GM12878 (cell line): ENCODE results near the gene MCFD2. TPM values are rescaled to one million over a fixed set of nuclear protein-coding genes. Genes with fewer than 3 reads are reported as not detected.

ENCODE experiments used
- ATAC-seq: fragments of 200-7000 bp; cut with Tn5 transposase; 3 replicates; pipeline ENCODE4 v1.9.1; 2020; ENCODE audit warnings: mild to moderate bottlenecking, moderate library complexity
- BruUV-seq: library from RNA; stranded (reverse); fragments of 400-500 nt; replicated peaks from 2 replicates; lab custom pipeline; 2021; lab: Mats Ljungman, UMichigan
- CTCF ChIA-PET: fragments of 300-600 bp; sonication (Branson Sonifier 250); formaldehyde crosslinking; extraction: SDS; loops from one replicate; lab custom pipeline; 2021; ENCODE audit warnings: inconsistent platforms; lab: Yijun Ruan, JAX
- POLR2A ChIA-PET: fragments of 350-600 bp; formaldehyde crosslinking; extraction: SDS; loops from one replicate; lab custom pipeline; 2021; ENCODE audit warnings: inconsistent platforms; lab: Charles Lee
- RAD21 ChIA-PET: fragments of 300-600 bp; sonication (Branson Sonifier 250); formaldehyde crosslinking; loops from one replicate; lab custom pipeline; 2023; ENCODE audit warnings: antibody characterized with exemption; ENCODE audit not compliant: unreplicated experiment; lab: Charles Lee
- SMC1A ChIA-PET: fragments of 300-600 bp; sonication (Branson Sonifier 250); formaldehyde crosslinking; loops from one replicate; lab custom pipeline; 2023; ENCODE audit not compliant: unreplicated experiment, uncharacterized antibody; lab: Charles Lee
- DNase-seq: peaks from one replicate; pipeline ENCODE4 v3.0.0-alpha.2; 2011; ENCODE audit warnings: low read depth, low spot score
- FAIRE-seq: peaks from 3 replicates; lab custom pipeline; 2011; peaks lifted over from hg19 to GRCh38; lab: Jason Lieb, UNC
- H2AFZ ChIP-seq: 2 replicates; pipeline ENCODE4 v1.6.0; 2011; ENCODE audit warnings: low read depth, low read length, control low read depth; ENCODE audit not compliant: control insufficient read depth
- H3K27ac ChIP-seq: 2 replicates; pipeline ENCODE4 v1.5.1; 2011; ENCODE audit warnings: control low read depth; ENCODE audit not compliant: control insufficient read depth, insufficient read depth
- H3K27me3 ChIP-seq, 2 experiments: replicated peaks in 1 of 2; 2 replicates each; pipeline versions ENCODE4 v1.6.0 to v1.6.1; 2011; ENCODE audit warnings: low read length in 1 of 2; ENCODE audit not compliant: control insufficient read depth in 2 of 2, insufficient read depth in 2 of 2
- H3K36me3 ChIP-seq, 2 experiments: 2 replicates each; pipeline ENCODE4 v1.5.1; 2011; ENCODE audit warnings: low read length in 1 of 2; ENCODE audit not compliant: control insufficient read depth in 2 of 2, insufficient read depth in 2 of 2
- H3K4me1 ChIP-seq: 2 replicates; pipeline ENCODE4 v1.6.1; 2011; ENCODE audit warnings: mild to moderate bottlenecking, low read length, moderate library complexity, mixed read lengths; ENCODE audit not compliant: control insufficient read depth, insufficient read depth
- H3K4me2 ChIP-seq: 2 replicates; pipeline ENCODE4 v1.6.0; 2011; ENCODE audit warnings: control low read depth; ENCODE audit not compliant: control insufficient read depth, insufficient read depth
- H3K4me3 ChIP-seq: fragments of 200-600 bp; sonication (generic); 2 replicates; pipeline ENCODE4 v1.5.1; 2016
- H3K79me2 ChIP-seq: 2 replicates; pipeline ENCODE4 v1.6.0; 2011; ENCODE audit warnings: low read length; ENCODE audit not compliant: control insufficient read depth, insufficient read depth
- H3K9ac ChIP-seq: 2 replicates; pipeline ENCODE4 v1.8.0; 2011; ENCODE audit warnings: low read length, control low read depth, mixed read lengths; ENCODE audit not compliant: control insufficient read depth, insufficient read depth
- H3K9me3 ChIP-seq: replicated peaks from 3 replicates; pipeline ENCODE4 v1.5.1; 2011; ENCODE audit warnings: mild to moderate bottlenecking, low read length; ENCODE audit not compliant: control insufficient read depth, insufficient read depth
- H4K20me1 ChIP-seq: 2 replicates; pipeline ENCODE4 v1.6.0; 2011; ENCODE audit not compliant: control insufficient read depth, insufficient read depth
- BACH1 ChIP-seq: fragments of 450-650 bp; IDR thresholded peaks from 2 replicates; pipeline ENCODE4 v1.6.1; 2017; ENCODE audit warnings: mild to moderate bottlenecking, borderline replicate concordance
- BHLHE40 ChIP-seq, 2 experiments: fragments of 450-650 bp in 1 of 2; IDR thresholded peaks; 2 replicates each; pipeline ENCODE4 v1.6.1; 2011 to 2017; ENCODE audit warnings: low read depth in 2 of 2, borderline replicate concordance in 1 of 2, improper control_type of control experiment in 1 of 2, low read length in 1 of 2, mild to moderate bottlenecking in 1 of 2
- BMI1 ChIP-seq: fragments of 450-650 bp; IDR thresholded peaks from 2 replicates; pipeline ENCODE4 v1.6.1; 2016; ENCODE audit warnings: mild to moderate bottlenecking, moderate library complexity, borderline replicate concordance
- E2F4 ChIP-seq: IDR thresholded peaks from 2 replicates; pipeline ENCODE4 v1.6.1; 2012; ENCODE audit warnings: low read depth, low read length, improper control_type of control experiment
- JUND ChIP-seq: IDR thresholded peaks from 2 replicates; pipeline ENCODE4 v1.6.1; 2012; ENCODE audit warnings: low read depth, mild to moderate bottlenecking, low read length, improper control_type of control experiment, moderate library complexity
- KLF5 ChIP-seq: fragments of 450-650 bp; IDR thresholded peaks from 2 replicates; pipeline ENCODE4 v1.6.1; 2014; ENCODE audit warnings: mild to moderate bottlenecking; ENCODE audit not compliant: partially characterized antibody
- NR2C1 ChIP-seq: fragments of 450-650 bp; IDR thresholded peaks from 2 replicates; pipeline ENCODE4 v1.6.1; 2017; ENCODE audit warnings: antibody characterized with exemption, mild to moderate bottlenecking, moderate library complexity
- POLR2AphosphoS5 ChIP-seq: IDR thresholded peaks from 2 replicates; pipeline ENCODE4 v1.6.1; 2011; ENCODE audit warnings: mild to moderate bottlenecking, low read length, inconsistent platforms
- RB1 ChIP-seq: fragments of 450-650 bp; formaldehyde crosslinking; IDR thresholded peaks from 2 replicates; pipeline ENCODE4 v1.6.1; 2017; ENCODE audit warnings: mild to moderate bottlenecking, borderline replicate concordance
- RELB ChIP-seq: fragments of 450-650 bp; IDR thresholded peaks from 2 replicates; pipeline ENCODE4 v1.6.1; 2017; ENCODE audit warnings: low read depth, mild to moderate bottlenecking, moderate library complexity
- SIX5 ChIP-seq: IDR thresholded peaks from 2 replicates; pipeline ENCODE4 v1.6.1; 2011; ENCODE audit warnings: mild to moderate bottlenecking, low read depth, low read length, moderate library complexity; ENCODE audit not compliant: severe bottlenecking
- WGBS: methylation state at CpG from one replicate; pipeline ENCODE4 v1.1.6; 2016; ENCODE audit warnings: low lambda C conversion rate; ENCODE audit not compliant: insufficient replicate concordance, insufficient coverage; ENCODE audit errors: missing lambda C conversion rate; 5-methylcytosine and 5-hydroxymethylcytosine counted together
- in situ Hi-C: fragments of 300-500 bp; cut with MboI; formaldehyde crosslinking; loops from 9 replicates; pipeline ENCODE4 v1.14.3; 2018; ENCODE audit warnings: mixed read lengths
- intact Hi-C: fragments of 100-400 bp; cut with micrococcal nuclease; formaldehyde crosslinking; loops from one replicate; pipeline ENCODE4 v1.14.2; 2022; ENCODE audit not compliant: unreplicated experiment
- polyA plus RNA-seq, 11 experiments: library from polyadenylated mRNA; depleted of rRNA in 4 of 11; unstranded in 6 of 11; stranded (reverse) in 5 of 11; fragments of >200 nt; fragmentation: Nextera tagmentation in 4 of 11; fragmentation: Illumina TruSeq in 1 of 11; extraction: Ambion mirVana in 4 of 11; extraction: Trizol in 1 of 11; gene quantifications; 1 replicate in 1 of 11; 2 replicates in 10 of 11; pipeline versions ENCODE4 v1.2.1 to v1.2.3, GENCODE V29; 2011 to 2016; ENCODE audit warnings: inconsistent platforms in 2 of 11, missing spikeins in 2 of 11, low read depth in 1 of 11
- total RNA-seq, 4 experiments: library from RNA; depleted of rRNA in 3 of 4; stranded (reverse); fragments of >200 nt in 3 of 4; fragmentation: Illumina TruSeq in 1 of 4; extraction: Trizol in 1 of 4; gene quantifications; 2 replicates each; pipeline versions ENCODE4 v1.2.1 to v1.2.3, GENCODE V29; 2013 to 2021

MCFD2 gene
- total and polyA plus RNA-seq, 10 of the 15 experiments (the other 5 are each of a cell fraction or from before 2014, with no cell fraction given), result 35.0 to 57.3 (median 40.3) TPM

- TF ChIP-seq RB1, result no peak
- no peak for TF ChIP-seq BMI1
- no peak for TF ChIP-seq BHLHE40 (IDR thresholded peaks at IDR 0.05; ENCODE audit: borderline replicate concordance in 1 of 2, low read depth in 2 of 2, low read length in 1 of 2)
Observed at GRCh38 chr2:46859482-46859881, 56.1 kb downstream of the MCFD2 start (continued).

GRCh38 chr2:46858702-46859090, 56.9 kb downstream of the MCFD2 start:
- no peak for TF ChIP-seq SIX5
- no peak for TF ChIP-seq E2F4
- no peak for TF ChIP-seq BACH1
- TF ChIP-seq JUND, result no peak
- TF ChIP-seq POLR2AphosphoS5, result no peak
- no peak for TF ChIP-seq KLF5
- no peak for TF ChIP-seq RELB
- TF ChIP-seq NR2C1, result no peak
- H3K4me2 ChIP-seq, result no peak overlapping the region
- H3K9me3 ChIP-seq, result no peaks in the 10 kb centered on the region; the same call in 2 of the 3 replicates
- H3K79me2 ChIP-seq, result no peaks in the 10 kb centered on the region
- SMC1A ChIA-PET, result interaction anchor here (1.1 kb wide), 1 partner anchor 12 kb away, joined by 3 read pairs; no protein-coding TSS in a partner anchor
- H2AFZ ChIP-seq, result no peak overlapping the region
- no peak overlapping the region for H3K27ac ChIP-seq
- CTCF ChIA-PET, result interaction anchor here (0.7 kb wide), 1 partner anchor 9 kb away, joined by 4 read pairs; no protein-coding TSS in a partner anchor
- peaks cover 4 to 7% of the 10 kb centered on the region in 2 experiments; a peak in 3 of 4 replicates for H3K27me3 ChIP-seq
- DNase-seq (no peak), ATAC-seq (no peak), FAIRE-seq (no peak)
- H3K36me3 ChIP-seq, result no peaks in the 10 kb centered on the region
- POLR2A ChIA-PET, result interaction anchor here (1.1 kb wide), 1 partner anchor 16 kb away, joined by 3 read pairs; no protein-coding TSS in a partner anchor
- no peaks in the 10 kb centered on the region for H4K20me1 ChIP-seq
- no TSS peak for BruUV-seq
- H3K4me3 ChIP-seq, result no peak overlapping the region
- WGBS, result 45% methylated on average over 4 of the region's 4 CpGs
- no peaks in the 10 kb centered on the region for H3K4me1 ChIP-seq
- intact Hi-C loops, result no loop called here
- RAD21 ChIA-PET, result no interaction called here
- H3K9ac ChIP-seq, result no peak overlapping the region
- in situ Hi-C loops, result no loop called here
